IPS DF 19.7 (cell line): ENCODE results near the gene OR1D5.
A peak's percentile ranks its signal among the peaks of the same experiment; 100 is the strongest.
"Not testable (repeated sequence)": the region's sequence is repeated elsewhere in the genome, so short reads cannot be mapped to it uniquely, and the experiment has no call there.

Source experiments
- DNase-seq: peaks from one replicate; pipeline ENCODE4 v3.0.0-alpha.2; 2013; ENCODE audit warnings: low read depth, low spot score

OR1D5 gene

DNA sequence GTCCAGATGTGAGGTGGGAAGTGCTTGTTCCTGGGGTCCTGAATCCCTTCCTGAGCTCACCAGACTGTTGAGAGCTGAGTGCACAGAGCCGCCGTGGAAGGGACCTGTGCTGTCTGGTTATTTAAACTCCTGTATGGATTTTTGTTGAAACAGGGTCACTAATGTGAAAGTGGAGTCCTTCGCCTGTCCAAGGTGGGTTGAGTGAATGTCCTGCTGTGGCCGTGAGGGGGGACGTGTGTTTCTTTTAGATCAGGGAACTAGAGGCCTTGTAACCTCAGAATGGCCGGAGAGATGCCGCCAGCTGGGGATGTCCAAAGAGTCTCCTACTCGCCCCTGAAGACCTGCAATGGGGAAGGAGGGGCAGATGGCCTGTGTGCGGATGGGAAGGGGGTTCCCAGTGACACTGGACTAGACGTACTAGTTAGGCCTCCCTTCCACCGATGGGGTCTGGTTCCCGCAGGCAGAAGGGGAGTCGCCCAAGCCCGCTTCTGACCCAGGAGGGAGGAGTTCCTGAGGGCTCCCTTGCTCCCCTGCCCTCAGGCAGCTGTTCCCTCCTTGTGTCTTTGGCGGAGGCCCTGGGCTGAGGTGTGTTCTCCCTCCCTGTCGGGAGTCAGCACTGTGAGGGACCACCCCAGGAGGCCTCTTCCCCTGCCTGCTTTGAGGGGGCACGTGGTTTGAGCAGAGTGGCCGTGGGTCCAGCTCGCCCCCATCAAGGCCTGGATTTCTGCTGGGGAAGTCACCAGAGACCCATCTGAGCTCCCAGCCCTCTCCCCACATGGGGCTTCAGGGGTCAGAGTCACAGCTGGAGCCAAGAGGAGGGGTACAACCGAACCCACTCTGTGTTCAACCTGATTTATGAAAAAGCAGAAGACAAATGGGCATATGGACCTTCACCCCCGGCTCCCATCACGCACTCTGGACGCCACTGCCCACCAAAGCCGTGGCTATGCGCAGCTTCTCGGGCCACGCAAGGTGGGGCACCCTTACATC, 30.9 kb downstream of the OR1D5 start:
- no peak for DNase-seq

DNA sequence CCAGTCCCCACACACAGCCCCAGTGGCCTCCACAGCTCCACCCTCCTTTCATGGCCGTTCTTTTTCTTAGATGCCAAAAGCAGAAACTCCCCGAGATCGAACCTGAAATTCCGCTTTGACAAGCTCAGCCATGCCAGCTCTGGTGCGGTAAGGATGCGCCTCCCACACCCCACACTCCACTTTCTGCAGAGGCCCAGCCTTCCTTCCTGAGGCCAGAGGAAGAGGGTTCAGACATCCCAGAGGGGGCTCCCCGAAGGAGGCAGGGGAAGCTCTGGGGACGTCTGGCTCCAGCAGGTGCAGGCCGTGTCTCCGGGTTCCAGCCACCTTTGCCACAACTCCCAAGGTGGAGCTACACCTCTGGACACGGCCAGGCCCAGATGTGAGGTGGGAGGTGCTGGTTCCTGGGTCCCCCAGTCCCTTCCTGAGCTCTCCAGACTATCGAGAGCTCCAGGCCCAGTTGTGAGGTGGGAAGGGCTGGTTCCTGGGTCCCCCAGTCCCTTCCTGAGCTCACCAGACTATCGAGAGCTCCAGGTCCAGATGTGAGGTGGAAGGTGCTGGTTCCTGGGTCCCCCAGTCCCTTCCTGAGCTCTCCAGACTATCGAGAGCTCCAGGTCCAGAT, 32.4 kb downstream of the OR1D5 start:
- not testable (repeated sequence) for DNase-seq

DNA sequence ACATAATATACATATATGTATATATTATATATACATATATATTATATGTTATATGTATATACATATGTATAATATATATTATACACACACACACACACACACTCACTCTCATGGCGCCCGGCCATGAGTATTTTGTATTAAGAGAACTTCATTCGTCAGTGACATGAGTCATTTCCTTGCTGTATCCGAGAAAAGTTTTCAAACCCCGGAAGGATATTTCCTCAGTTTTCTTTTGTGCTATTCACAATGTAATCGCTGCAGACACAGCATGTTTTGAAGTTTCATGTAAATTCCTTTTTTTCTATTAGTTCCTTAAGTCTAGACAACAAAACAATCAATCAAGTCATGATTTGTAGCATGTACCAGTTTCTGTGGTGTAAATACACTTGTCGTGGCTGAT, 33.3 kb downstream of the OR1D5 start:
- DNase-seq, result no peak

DNA sequence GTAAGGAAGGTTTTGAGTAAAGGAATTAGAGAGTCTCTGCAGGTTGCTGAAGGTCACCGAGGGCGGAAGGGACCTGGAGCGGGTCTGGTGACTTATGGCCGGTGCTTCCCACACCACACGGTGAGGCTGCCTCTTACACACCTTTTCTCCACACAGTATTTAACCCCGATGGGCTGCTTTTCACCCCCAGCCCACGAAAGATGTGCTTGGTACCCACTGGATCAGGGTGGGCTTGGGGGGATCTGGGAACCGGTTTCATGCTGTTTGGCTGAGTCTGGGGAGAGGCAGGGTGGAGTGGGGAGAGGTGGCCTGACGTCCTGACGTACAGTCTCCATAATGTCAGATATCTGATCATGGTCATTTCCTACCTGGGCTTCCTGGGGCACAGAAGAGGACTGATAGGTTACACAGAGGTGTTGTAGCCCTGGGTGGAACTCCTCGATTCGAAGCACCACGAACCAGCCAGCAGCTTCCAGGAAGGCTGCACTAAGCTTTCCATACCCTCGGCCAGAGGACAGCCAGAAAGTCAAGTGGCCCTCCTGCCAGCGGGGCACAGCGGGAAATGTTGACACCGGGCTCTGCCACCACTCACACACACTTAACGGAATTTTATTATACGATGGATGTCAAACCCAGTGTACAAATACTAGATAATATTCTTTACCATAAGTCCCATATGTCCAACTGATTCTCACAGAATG, 34.0 kb downstream of the OR1D5 start:
- DNase-seq, result no peak

DNA sequence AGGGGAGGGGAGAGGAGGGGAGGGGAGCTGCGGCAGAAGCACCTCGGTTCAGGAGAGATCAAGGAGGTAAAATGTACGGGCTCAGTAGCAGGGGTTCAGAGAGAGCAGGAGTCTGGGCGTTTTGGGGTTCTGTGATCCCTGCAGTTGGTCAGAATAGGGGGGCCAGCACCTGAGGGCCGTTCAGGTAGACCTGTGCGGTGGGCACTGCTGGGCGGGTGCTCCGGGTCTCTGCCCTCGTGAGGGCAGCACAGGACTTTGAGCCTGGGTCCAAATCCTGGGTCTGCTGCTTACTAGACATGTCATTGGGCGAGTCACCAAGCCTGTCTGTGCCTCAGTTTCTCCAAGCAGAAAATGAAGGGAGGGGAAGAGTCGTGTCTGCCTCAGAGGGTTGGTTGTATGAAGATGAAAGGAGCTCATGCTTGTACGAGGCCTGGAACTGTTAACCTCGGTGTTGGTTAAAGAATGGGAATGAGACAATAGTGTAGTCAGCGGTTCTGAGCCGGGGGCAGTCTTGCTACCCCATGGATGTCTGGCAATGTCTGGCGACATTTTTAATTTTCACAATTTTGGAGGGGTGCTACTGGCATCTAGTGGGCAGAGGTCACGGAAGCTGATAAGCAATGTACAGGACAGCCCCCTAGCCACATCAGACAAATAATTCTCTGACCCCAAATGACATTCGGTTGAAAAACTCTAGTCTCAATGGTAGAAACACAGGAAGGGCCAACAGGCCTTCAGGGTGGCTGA, 35.4 kb downstream of the OR1D5 start:
- no peak for DNase-seq

DNA sequence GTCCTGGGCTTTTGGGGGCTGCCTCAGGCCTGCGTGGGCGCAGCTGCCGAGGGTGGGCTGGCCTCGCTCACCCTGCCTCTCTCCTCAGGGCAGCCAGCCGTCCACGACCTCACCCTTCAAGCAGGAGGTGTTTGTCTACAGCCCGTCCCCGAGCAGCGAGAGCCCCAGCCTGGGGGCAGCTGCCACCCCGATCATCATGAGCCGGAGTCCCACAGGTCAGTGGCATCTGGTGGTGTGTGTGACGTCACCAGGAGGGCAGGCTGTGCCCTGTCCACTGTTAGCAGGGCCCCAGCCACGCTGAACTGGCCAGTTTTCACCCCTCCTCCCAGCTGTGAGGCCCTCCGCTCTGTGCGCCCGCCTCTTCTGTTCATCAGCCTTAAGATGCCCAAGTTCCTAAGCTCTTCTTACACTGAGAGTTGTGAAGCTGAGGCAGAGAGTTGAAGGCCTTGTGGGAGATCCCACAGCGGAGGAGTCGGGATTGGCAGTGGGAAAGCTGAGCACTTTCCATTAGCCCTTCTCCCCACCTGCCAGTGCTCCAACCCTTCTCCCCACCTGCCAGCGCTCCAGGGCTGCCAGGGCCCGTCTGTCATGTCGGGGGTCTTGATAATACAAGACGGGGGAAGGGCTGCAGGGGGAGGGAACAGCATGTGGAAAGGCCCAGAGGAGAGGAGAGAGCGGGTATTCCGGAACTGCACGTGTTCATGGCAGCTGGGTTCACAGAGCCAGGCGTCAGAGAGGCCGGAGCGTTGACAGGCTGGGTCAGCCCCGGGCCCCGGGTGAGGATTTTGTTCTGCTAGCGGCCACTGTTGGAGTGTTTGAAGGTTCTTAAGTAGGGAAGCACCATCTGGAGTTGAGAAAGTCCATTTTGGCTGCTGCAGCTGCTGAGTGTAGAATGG, 36.3 kb downstream of the OR1D5 start:
- no peak for DNase-seq

DNA sequence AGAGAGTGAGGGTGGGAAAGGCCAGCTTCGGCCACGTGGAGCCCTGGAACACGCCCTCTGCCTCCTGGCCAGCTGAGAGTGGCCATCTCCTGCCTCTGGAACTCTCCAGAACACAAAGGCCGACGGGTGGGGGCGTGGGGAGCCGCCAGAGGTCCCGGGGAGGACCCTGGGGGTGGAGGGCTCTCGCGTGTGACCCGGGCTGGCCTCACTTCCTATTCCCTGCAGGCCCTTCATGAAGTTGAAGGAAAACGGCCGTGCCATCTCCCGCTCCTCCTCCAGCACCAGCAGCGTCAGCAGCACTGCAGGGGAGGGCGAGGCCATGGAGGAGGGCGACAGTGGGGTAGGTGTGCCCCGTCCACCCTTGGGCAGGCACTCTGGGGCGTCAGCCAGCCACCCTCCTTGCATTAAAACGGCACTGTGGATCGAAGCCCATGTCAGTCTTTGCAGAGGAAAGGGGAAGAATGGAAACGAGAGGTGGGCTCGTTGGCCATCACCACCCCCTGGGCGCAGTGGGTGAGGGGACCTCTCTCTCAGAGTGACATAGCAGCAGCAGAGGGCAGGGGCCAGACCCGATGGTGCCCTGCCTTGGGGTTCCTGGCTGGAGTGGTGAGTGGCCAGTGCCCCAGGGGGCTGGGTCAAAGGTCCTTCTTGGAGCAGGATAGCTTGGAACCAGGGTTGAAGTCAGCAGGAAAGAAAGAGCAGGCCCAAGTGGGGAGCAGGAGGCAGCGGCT, 37.1 kb downstream of the OR1D5 start:
- no peak for DNase-seq

DNA sequence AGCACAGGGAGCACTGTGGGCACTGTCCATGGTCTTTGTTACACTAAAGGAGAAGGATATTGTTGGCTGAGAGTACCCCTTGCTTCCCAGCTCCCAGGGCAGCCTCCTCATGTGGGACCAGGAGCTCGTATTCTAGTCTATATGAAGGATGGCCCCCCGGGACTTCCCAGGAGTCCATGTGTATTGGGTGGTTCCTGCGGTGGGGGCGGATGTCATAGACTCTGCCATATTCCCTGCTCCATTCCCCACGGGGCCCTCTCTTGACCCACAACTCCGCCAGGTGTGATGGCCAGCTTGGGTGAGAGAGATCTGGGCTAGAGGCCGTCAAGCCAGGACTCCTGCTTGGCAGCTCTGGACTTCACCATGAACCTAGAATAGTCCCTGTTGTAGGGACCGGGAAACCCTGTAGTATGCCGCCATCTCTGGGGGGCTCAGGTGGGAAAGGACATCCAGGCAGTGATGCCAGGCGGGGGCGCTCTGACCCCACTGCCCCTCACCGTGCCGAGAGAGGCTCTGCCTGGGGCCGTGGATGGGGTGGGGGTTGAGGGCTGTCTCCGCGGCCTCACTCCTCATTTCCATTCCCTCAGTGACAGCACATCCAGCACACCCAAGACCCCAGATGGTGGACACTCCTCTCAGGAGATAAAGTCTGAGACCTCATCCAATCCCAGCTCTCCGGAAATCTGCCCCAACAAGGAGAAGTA, 37.8 kb downstream of the OR1D5 start:
- DNase-seq, result no peak

DNA sequence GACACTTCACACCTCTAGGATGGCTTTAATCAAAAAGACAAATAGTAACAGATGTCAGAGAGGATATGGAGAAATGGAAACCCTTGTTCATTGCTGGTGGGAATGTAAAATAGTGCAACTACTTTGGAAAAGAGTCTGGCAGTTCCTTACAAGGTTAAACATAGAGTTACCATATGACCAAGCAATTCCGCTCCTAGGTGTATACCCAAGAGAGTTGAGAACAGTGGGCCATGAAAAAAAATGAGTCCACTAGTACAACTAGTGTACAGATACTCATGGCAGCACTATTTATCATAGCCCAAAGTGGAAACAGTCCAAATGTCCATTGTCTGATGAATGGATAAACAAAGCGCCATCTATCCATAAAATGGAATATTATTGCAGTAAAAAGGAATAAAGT, 39.1 kb downstream of the OR1D5 start:
- no peak for DNase-seq

DNA sequence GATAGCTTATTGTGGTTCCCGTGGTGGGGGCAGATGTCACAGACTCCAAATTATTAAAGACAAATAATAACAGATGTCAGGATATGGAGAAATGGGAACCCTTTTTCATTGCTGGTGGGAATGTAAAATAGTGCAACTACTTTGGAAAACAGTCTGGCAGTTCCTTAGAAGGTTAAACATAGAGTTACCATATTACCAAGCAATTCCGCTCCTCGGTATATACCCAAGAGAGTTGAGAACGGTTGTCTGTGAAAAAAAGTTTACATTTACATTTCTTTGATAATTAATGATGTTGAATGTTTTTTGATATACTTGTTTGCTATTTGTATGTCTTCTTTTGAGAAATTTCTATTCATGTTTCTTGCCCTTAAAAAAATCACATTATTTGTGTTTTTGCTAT, 41.2 kb downstream of the OR1D5 start:
- no peak for DNase-seq

DNA sequence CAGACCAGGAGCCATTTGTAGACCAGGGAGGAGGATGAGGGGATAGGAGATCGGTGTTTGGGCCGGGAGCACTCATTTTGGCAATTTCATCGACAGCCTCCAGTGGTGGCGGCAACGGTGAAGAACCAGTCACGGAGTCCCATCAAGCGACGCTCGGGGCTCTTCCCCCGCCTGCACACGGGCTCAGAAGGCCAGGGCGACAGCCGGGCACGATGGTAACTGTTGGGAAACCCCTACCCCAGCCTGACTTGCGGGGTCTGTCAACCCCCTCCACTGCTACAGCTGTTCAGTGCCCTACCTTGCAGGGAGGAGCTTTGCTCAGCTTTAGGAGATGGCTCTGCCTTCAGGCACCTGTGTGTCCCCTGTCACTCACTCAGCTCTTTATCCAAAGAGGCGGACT, 43.0 kb downstream of the OR1D5 start:
- no peak for DNase-seq

DNA sequence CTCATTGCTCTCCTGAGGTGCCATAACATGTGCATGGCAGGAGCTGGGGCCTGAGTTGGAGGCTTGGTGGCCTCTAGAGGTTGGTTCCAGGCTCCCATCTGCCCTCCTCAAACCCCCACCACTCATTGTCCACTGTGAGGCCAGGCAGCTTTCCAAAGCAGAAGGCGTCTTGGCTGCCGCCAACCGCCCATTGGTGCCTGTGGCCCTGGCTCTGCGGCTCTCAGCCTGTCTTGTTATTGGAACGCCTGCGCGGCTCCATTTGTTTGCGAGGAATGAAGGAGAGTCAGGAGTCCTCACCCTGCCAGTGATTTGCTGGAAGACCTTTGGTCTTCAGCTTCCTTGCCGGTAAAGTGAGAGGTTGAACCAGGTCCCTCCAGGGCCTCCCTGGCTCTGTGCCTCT, 43.6 kb downstream of the OR1D5 start:
- no peak for DNase-seq

DNA sequence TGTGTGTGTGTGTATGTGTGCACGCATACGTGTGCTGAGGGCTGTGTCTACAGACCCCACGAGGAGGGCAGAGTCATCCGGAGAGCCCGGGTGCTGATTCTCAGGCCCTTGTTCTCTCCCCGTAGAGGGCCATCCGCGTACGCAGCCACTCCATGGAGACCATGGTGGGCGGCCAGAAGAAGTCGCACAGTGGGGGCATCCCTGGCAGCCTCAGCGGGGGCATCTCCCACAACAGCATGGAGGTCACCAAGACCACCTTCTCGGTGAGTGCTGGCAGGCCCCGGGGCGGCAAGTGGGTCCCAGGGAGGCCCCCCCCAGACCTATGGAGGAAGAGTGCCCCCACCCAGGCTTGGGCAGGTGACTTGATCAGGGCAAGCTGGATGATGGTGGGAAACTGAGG, 45.5 kb downstream of the OR1D5 start:
- DNase-seq, result no peak

DNA sequence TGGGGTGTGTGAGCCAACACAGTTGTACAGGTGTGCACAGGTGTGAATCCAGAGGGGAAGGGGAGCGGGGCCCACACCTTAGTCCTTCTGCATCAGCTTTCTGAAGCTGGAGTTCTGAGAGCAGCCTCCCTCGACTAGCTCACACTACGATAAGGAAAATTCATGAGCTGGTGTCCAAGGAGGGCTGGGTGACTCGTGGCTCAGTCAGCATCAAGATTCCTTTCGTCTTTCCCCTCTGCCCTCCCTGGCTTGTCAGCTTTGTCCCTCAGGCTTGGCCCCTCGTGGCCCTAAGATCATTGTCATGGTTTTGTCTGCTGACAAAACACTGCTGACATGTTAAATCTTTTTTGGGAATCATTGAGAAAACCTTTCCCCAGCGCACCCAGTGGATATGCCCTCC, 47.5 kb downstream of the OR1D5 start:
- no peak for DNase-seq

DNA sequence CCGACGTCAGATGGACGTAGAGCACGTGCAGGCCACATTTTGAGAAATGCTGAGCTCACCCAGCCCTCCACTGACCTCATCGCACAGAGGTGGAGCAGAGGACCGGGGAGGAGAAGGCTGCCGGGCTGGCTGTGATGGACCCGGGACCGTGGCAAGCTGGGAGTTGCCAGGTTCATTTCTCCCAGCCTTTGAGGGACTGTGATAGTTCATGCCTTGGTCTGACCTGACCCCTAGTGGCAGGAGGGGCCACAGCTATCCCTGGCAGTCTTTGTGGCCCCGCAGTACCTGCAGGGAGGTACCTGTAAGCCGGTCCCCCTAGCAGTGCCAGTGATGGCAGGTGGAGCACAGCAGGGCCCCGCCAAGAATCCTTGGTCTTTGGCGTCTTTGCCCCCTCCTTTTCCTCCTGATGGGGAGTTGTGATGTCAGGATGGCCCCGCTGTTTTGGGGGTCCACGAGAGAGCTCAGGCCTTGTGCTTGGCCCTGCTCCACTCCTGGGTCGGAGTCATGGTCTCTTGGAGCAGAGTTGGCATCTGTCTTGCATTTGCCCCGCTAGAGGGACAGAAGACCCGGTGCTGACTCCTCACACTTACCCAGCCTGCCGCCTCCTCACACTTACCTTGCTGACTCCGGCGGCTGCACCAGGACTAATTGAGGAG, 50.4 kb downstream of the OR1D5 start:
- peak; percentile 60 for DNase-seq
